Ishikawa (cell line): ENCODE data around the gene SLC7A10.

Source experiments
- EGR1 ChIP-seq: IDR thresholded peaks from 2 replicates; pipeline ENCODE4 v1.6.1; 2012
- EP300 ChIP-seq: IDR thresholded peaks from 2 replicates; pipeline ENCODE4 v1.6.1; 2012; ENCODE audit warnings: borderline replicate concordance
- FOXM1 ChIP-seq: IDR thresholded peaks from 2 replicates; pipeline ENCODE4 v1.6.1; 2012; ENCODE audit warnings: low read depth, borderline replicate concordance
- NFIC ChIP-seq: IDR thresholded peaks from 2 replicates; pipeline ENCODE4 v1.6.1; 2012
- RAD21 ChIP-seq: IDR thresholded peaks from 2 replicates; pipeline ENCODE4 v1.6.1; 2012; ENCODE audit warnings: low read depth
- TAF1 ChIP-seq: IDR thresholded peaks from 2 replicates; pipeline ENCODE4 v1.6.1; 2012; ENCODE audit warnings: low read depth, mild to moderate bottlenecking
- TCF12 ChIP-seq: IDR thresholded peaks from 2 replicates; pipeline ENCODE4 v1.6.1; 2012; ENCODE audit warnings: low read depth
- TEAD4 ChIP-seq: IDR thresholded peaks from 2 replicates; pipeline ENCODE4 v1.6.1; 2012
- YY1 ChIP-seq: IDR thresholded peaks from 2 replicates; pipeline ENCODE4 v1.6.1; 2012; ENCODE audit warnings: low read depth
- TF ChIP-seq, protein P1 (sequence below): IDR thresholded peaks from 2 replicates; pipeline ENCODE4 v1.6.1; 2012

DNA sequence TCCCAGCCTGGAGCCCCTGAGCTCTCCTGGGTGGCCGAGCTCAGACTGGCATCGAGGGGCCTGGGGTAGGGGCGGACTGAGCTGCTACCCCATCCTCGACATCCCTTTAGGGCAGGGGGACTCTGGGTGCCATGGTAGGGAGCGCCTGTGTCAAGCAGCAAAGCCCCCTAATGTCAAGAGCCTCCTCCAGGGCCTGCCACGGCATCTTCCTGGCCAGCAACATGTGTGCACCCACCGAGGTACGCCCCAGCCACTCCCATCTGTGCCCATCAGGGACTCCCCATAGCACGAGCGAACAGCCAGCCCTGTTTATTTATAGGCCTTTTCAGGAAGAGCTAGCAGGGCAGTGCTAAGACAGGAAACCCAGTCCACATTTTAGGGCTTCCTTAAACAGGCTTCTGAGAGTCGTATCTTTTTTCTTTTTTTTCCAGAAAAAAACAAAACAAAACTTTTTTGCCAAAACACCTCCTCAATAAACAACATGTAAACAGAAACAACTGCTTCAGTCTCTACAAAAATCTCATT lies 17.2 kb downstream of the SLC7A10 start:
- TF ChIP-seq FOXM1 (no peak), TAF1 (no peak), NFIC (no peak), RAD21 (no peak), EGR1 (no peak), YY1 (no peak), TEAD4 (no peak), TCF12 (no peak), EP300 (no peak)
- TF ChIP-seq, protein P1, sequence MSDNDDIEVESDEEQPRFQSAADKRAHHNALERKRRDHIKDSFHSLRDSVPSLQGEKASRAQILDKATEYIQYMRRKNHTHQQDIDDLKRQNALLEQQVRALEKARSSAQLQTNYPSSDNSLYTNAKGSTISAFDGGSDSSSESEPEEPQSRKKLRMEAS: no peak
